HL-60 (cell line): ENCODE data around the gene RBBP9.

Source experiments
- DNase-seq, 2 experiments: peaks; one replicate each; pipeline ENCODE4 v3.0.0-alpha.2; 2010 to 2020; ENCODE audit warnings: low read depth in 1 of 2, low spot score in 1 of 2
- H3K27ac ChIP-seq: fragments of 250-450 bp; sonication (Bioruptor Pico); replicated peaks from 2 replicates; pipeline ENCODE4 v1.5.1; 2020; ENCODE audit warnings: mild to moderate bottlenecking, moderate library complexity
- H3K27me3 ChIP-seq: fragments of 250-450 bp; sonication (Bioruptor Pico); 2 replicates; pipeline ENCODE4 v1.5.1; 2021; ENCODE audit warnings: mild to moderate bottlenecking, moderate library complexity; ENCODE audit not compliant: insufficient read depth, poor library complexity, severe bottlenecking
- H3K4me3 ChIP-seq: replicated peaks from 2 replicates; pipeline ENCODE4 v1.5.1; 2011; ENCODE audit warnings: mild to moderate bottlenecking, control low read depth, low read length; ENCODE audit not compliant: insufficient read depth
- GABPA ChIP-seq: IDR thresholded peaks from 2 replicates; pipeline ENCODE4 v1.6.1; 2012; ENCODE audit warnings: low read depth
- POLR2AphosphoS5 ChIP-seq: IDR thresholded peaks from 2 replicates; pipeline ENCODE4 v1.6.1; 2012; ENCODE audit warnings: low read depth
- SPI1 ChIP-seq: IDR thresholded peaks from 2 replicates; pipeline ENCODE4 v1.6.1; 2012; ENCODE audit warnings: low read depth, mild to moderate bottlenecking, borderline replicate concordance
- TF ChIP-seq, protein P1 (sequence below): IDR thresholded peaks from 2 replicates; pipeline ENCODE4 v1.6.1; 2012; ENCODE audit warnings: low read depth; ENCODE audit not compliant: insufficient replicate concordance
- TF ChIP-seq, protein P2 (sequence below): IDR thresholded peaks from one replicate; pipeline ENCODE4 v1.5.1; 2011; ENCODE audit warnings: low read length, control low read depth, inconsistent platforms; ENCODE audit not compliant: insufficient read depth

RBBP9 gene

GRCh38 chr20:18477821-18478220 is 19.2 kb downstream of the RBBP9 start:
- Histone ChIP-seq H3K27me3 (no peaks in the 10 kb centered on the region), H3K27ac (no peak overlapping the region), H3K4me3 (no peak overlapping the region)
- no peak for TF ChIP-seq GABPA
- no peak for TF ChIP-seq POLR2AphosphoS5
- TF ChIP-seq, protein P1, sequence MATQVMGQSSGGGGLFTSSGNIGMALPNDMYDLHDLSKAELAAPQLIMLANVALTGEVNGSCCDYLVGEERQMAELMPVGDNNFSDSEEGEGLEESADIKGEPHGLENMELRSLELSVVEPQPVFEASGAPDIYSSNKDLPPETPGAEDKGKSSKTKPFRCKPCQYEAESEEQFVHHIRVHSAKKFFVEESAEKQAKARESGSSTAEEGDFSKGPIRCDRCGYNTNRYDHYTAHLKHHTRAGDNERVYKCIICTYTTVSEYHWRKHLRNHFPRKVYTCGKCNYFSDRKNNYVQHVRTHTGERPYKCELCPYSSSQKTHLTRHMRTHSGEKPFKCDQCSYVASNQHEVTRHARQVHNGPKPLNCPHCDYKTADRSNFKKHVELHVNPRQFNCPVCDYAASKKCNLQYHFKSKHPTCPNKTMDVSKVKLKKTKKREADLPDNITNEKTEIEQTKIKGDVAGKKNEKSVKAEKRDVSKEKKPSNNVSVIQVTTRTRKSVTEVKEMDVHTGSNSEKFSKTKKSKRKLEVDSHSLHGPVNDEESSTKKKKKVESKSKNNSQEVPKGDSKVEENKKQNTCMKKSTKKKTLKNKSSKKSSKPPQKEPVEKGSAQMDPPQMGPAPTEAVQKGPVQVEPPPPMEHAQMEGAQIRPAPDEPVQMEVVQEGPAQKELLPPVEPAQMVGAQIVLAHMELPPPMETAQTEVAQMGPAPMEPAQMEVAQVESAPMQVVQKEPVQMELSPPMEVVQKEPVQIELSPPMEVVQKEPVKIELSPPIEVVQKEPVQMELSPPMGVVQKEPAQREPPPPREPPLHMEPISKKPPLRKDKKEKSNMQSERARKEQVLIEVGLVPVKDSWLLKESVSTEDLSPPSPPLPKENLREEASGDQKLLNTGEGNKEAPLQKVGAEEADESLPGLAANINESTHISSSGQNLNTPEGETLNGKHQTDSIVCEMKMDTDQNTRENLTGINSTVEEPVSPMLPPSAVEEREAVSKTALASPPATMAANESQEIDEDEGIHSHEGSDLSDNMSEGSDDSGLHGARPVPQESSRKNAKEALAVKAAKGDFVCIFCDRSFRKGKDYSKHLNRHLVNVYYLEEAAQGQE: no peak
- TF ChIP-seq, protein P2, sequence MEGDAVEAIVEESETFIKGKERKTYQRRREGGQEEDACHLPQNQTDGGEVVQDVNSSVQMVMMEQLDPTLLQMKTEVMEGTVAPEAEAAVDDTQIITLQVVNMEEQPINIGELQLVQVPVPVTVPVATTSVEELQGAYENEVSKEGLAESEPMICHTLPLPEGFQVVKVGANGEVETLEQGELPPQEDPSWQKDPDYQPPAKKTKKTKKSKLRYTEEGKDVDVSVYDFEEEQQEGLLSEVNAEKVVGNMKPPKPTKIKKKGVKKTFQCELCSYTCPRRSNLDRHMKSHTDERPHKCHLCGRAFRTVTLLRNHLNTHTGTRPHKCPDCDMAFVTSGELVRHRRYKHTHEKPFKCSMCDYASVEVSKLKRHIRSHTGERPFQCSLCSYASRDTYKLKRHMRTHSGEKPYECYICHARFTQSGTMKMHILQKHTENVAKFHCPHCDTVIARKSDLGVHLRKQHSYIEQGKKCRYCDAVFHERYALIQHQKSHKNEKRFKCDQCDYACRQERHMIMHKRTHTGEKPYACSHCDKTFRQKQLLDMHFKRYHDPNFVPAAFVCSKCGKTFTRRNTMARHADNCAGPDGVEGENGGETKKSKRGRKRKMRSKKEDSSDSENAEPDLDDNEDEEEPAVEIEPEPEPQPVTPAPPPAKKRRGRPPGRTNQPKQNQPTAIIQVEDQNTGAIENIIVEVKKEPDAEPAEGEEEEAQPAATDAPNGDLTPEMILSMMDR: no peak
- TF ChIP-seq SPI1: no peak
- DNase-seq: no peak

GRCh38 chr20:18477218-18477617 is 19.8 kb downstream of the RBBP9 start:
- no peak overlapping the region for H3K27ac ChIP-seq
- H3K27me3 ChIP-seq: no peaks in the 10 kb centered on the region
- H3K4me3 ChIP-seq: no peak overlapping the region
- TF ChIP-seq GABPA (no peak), POLR2AphosphoS5 (no peak), SPI1 (no peak)
- TF ChIP-seq, protein P2: no peak
- TF ChIP-seq, protein P1: no peak
- no peak for DNase-seq

- peak; percentile 89 to 94 for DNase-seq
- H3K27ac ChIP-seq: peak within 1 kb of the TSS; percentile 93
Measured at GRCh38 chr20:18466894-18467730, 29.9 kb downstream of the RBBP9 start, which contains the start of the genes DZANK1 and POLR3F. Gene DZANK1 (minus strand): TSS chr20:18467030. CDS start chr20:18465358, 1,672 bp downstream. Gene POLR3F (plus strand): TSS chr20:18467390. CDS start chr20:18467507, 117 bp downstream.

More at GRCh38 chr20:18466894-18467730, 29.9 kb downstream of the RBBP9 start, which contains the start of the genes DZANK1 and POLR3F:
- H3K4me3 ChIP-seq: peak within 1 kb of the TSS; percentile 98
- TF ChIP-seq, protein P2: no peak
- TF ChIP-seq SPI1 (peak; percentile 38; the same call in 1 of the 2 replicates), POLR2AphosphoS5 (peak; percentile 71)
- H3K27me3 ChIP-seq: no peaks in the 10 kb centered on the region
